Heart left ventricle (tissue), 13 donors: ENCODE results near the gene HTR6.

Source experiments
- CTCF ChIP-seq, 12 donors: fragments of 200-600 bp; sonication (generic) in 4 of 12; IDR thresholded peaks; one replicate each; pipeline versions ENCODE4 v1.5.0 to v1.8.0; 2018 to 2022; ENCODE audit warnings: antibody characterized with exemption in 12 of 12, mild to moderate bottlenecking in 5 of 12
- POLR2A ChIP-seq, 2 donors: fragments of 450-650 bp; IDR thresholded peaks; one replicate each; pipeline ENCODE4 v1.6.1; 2017; ENCODE audit warnings: antibody characterized with exemption in 2 of 2, mild to moderate bottlenecking in 2 of 2, moderate library complexity in 2 of 2
- donor health status: ischemic (EF 13 %, LVEDD 7.1; RV severe dilation, severe dysfunction).
- donor health status: DM: no; HTN: yes; CAD: no.
- donor health status: DM: no; HTN: no; CAD: no.
- donor health status: ischemic (EF 25% LVEDD 6.9; RV normal size, moderate dysfunction).
- donor health status: ischemic (EF 25% LVEDD 5.7; RV mildly dilated, moderate dysfunction).
- donor health status: ischemic (EF 35%, LVEDD 5.7; RV mildly dilated, moderate dysfunction).
- donor health status: nonischemic (EF 11% LVEDD 7.7; RV severe dilation, severe dysfunction).
- donor health status: DM: yes; HTN: yes; CAD: no.
- donor health status: PGD.
- donor health status: ischemic (EF 29% LVEDD 5.4; RV normal size, mild dysfunction).
- donor health status: nonischemic (EF 23%, LVEDD 6.1; RV moderate dilation, normal function).

DNA sequence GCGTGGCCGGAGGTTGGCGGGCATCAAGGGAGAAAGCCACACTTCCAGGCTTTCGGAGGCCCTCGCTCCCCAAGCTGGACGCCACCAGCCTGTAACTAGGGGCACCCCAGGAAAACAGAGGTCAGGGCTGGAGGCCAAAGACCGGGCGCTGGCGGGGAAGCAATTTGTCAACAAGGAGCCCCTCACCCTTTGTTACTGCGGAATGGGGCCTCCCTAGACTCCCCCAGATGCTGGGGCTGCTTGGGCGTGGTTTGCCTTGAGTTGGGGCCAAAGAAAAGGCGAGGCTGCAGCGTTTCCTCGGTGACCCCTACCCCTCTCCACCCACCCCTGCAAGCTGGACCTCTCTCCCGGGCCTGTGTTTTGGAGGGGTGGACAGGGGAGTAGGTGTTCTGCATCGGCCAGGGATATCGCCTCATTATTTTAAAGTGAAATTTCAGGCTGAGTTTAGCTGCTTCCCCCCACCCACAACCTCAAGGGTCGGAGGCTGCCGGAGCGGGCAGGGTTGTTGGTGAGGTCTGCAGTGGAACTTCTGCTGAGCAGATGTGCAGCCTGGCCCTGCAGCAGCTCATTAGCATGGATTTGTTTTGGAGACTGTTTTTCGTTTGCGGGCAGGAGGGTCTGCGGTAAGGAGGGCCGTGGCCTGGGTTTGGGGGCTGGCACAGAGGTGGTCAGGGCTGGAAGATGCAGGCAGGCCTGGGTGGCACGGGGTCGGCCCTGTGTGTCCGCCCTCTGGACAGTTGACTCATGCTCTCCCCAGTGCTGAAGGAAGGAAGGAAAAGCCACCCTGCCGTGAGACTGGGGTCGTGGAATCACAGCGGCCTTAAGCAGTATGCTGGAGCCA is 19.0 kb upstream of the HTR6 start:
- TF ChIP-seq CTCF (IDR thresholded peaks at IDR 0.05), result no peak
- TF ChIP-seq POLR2A (IDR thresholded peaks at IDR 0.05), result no peak
